Fibroblast of the conjunctiva (primary cell): ENCODE data around the gene TIAL1.
A peak's percentile ranks its signal among the peaks of the same experiment; 100 is the strongest.

ENCODE experiments used
- DNase-seq: peaks from one replicate; pipeline ENCODE4 v3.0.0-alpha.2; 2010; ENCODE audit warnings: low read depth

The TIAL1 gene

GRCh38 chr10:119528663-119529237 lies 68.0 kb downstream of the TIAL1 start:
- DNase-seq = peak; percentile 93

DNA sequence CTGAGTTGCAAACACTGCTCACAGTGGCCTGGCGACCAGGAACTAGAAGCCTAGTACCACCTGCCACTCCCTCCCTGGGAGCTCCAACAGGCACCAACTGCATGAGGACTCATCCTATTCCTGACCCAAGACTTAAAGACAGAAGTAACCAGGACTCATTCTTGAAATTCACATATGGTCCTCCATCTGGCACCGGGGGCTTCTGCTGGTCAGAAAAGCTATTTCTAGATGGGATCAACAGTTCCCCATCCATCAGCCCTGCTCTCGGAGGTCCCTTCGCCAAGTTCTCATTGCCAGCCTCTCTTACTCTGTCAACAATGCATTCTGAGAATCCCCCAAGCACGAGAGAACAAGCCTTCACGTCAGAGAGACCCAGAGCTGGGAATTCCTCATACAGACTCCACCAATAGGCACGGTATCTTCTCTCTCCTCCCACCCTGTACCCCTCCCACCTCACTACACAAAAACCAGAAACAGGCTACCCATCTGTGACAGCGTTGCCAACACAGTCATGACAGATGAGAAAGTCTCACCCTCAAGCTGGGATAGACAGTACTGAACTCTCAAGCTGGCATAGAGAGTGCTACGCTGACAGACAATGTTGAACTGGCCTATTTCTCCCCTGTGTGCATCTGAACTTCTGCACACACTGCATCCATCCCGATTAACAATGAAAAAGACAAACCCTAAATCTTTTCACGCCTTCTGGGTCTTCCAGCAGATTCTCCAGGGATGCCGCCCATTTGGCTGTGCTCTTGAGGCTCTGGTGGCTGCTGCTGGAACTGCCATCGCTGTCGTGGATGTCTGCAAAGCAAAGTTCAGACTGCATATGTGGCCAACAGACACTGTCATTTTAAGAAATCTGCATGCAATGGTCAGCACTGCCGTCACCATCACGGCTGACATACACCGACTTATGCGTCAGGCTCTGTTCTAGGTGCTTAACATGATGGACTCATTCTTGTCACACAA lies 69.9 kb downstream of the TIAL1 start:
- no peak for DNase-seq

- no peak for DNase-seq
These were observed 70.6 kb downstream of the TIAL1 start for GRCh38 chr10:119526149-119526548.

- no peak for DNase-seq
These were observed 71.6 kb downstream of the TIAL1 start for GRCh38 chr10:119525116-119525515.

DNA sequence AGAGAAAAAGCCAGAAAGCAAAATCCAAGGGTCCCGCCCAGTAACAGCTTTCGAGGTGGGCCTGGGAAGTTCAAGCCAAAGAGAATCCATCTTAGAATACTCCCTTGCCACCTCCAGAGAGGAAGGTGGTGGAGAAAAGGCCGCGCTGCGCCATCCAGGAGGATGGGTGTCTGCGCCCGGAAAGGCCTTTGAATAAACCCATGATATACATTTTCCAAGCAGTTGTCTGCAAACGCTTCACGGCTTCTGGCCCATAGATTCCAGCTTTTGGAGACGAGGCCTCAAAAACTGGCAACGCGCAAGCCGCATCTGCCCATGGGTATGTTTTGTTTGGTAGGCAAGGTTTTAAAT lies 72.1 kb downstream of the TIAL1 start:
- DNase-seq = no peak

DNA sequence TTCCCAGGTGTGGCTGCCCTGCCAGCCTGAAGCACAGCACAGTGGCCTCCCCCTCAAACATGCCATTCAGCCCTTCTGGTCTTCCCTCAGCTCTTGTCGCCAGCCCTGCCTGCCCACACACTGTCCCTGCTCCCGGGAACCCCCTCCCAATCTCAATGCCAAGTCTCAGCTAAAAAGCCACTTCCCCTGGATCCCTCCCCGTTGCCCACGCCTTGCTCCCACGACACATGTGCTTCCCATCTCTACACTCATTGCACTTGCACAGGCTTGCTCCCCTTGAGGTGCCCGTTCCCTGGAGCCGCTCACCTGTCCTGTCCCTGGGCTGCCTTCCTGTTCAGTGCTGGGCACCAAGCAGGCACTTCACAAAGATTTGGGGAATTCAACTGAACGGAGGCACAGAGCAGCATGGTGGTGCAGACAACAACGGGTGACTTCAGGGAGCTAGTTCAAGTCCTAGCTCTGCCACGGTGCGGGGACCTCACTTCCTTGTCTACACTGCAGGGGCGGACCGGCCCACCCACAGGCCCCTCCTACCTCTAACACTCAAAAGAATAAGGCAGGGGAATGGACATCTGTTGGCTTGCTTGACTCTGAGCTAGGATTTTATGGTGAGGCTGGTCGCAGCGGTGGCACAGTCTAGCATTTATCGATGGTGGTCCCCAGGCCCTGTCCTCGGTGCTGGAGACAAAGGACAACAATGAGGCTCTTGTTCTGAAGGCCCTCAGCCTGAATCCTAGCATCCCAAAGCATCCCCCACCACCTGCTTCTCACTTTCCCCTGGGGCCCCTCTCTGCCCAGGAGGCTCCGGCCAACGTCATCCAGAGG lies 72.7 kb downstream of the TIAL1 start:
- no peak for DNase-seq
